HG03457 (cell line): ENCODE data around the gene API5.
"Not testable (repeated sequence)": the region's sequence is repeated elsewhere in the genome, so short reads cannot be mapped to it uniquely, and the experiment has no call there.

Source experiments
- ATAC-seq: cut with Tn5 transposase; IDR thresholded peaks from one replicate; pipeline ENCODE4 v1.9.1; 2021; ENCODE audit warnings: moderate number of reproducible peaks; ENCODE audit not compliant: unreplicated experiment

The API5 gene

DNA sequence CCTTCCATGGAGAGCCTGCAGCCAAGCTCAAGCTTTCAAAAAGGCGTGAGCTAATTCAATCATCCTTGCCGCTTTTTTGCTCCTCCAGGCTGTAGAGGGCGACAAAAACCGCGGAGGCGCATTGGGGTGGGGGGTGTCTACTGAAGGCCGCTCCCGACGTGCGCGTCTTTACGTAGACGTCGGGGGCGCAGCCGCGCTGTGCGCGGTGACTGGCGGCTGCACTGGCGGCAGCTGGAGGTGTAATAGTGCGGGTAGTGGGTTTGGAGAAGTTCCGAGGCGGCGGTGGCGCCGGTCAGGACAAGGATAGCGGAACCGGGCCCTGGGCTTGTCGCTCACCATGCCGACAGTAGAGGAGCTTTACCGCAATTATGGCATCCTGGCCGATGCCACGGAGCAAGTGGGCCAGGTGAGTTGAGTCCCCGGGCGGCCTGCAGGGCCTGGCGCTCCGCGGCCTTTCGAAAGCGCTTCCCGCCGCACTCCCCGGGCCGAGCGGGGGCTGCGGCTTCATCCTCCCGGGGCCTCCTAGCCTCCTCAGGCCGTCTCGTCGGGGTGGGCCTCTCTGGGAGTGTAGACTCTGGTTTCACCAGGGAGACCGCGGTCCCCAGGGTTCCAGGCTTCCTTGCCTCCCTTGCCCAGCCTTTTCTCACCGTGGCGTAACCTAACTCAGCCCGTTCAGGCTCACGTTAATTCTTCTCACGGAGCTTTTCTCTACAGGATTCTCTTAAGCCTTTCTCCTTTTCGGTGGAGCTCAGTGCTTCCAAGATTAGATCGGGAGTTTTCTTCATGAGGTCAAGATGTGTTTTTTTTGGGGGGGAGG is at the start of gene API5:
API5 (plus strand) TSS at position 206 of the 817 bp plus-strand sequence; CDS start at position 338, 132 bp downstream.
- ATAC-seq: peak; percentile 98

DNA sequence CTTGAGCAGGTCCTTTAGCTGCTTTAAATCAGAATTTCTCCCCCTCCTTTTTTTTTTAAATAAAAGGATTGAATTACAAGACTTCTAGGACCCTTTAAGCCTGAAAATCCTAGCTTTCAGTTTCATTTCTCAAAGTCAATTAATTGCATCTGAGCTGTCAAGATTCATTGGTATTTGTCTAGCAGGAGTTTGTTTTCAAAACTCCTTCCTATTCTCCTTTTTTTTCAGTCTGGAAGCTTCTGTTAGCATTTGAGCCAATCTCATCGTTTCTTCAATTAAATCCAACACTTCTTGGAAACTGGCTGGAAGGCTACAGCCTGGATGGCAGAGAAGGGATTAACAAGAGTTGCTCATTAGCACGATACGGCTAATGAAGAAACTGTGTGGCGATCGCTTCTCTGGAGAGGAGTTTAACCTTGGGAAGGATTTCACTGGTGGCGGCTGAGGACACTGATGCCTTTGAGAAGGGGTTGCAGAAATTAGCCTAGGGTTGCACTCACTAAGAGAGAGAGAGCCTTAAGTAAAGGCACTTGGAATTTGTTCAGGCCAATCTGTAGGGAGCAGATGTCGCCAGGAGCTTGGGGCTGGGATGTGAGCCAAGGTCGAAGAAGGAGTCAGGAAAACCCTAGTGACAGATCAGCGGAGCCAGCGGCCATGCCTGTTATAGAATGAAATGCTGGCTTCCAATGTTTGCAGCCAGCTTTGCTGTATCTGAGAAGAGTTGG is 43.8 kb upstream of the API5 start:
- ATAC-seq: no peak

DNA sequence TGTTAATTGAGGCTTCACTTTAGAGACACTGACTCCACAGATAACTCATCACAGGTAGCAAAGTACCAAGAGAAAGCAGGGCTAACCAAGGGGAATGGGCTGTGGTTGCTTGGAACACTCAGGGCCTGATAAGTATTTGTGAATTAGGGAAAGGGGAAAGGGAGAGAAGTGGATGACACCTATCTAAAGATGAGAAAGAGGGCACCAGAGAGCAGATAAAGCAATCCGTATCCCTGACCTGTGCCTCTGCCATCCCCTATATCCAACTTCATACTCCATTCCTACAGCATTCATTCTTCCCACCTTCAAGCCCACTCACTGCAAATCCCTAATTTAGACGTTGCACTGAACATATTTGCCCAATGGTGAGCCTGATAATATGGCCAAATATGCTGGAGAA is 43.0 kb upstream of the API5 start:
- ATAC-seq: no peak

DNA sequence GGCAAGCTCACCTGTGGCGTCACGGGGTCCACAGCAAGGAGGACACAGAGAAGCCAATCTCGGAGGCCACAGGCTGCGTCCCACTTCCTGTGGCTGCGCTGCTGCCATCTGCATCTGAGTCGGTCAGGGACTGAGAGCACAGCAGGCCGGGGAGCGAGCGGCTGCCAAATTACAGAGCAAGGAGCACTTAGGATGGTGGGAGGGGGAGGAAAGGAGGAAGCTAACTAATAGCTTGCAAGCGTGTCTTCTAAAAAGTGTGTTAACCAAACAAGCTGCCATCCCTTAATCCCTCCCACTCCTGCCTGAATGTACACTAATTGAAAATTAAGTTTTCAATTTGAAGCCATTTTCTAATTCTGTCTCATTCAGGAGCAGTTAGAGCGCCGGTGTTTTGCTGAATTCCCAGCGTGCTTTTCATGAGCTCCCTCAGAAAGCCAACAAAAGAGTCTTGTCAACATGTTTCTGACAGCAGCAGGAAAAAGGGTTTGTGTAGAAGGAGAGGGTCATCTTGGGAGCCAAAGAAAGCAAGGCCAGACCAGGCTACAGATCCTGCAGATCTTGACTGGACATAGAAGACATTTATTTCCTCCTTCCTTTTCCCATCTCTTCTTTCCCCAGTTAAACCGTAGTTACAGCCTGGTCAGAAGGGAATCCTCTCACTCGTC is 42.4 kb upstream of the API5 start:
- no peak for ATAC-seq

DNA sequence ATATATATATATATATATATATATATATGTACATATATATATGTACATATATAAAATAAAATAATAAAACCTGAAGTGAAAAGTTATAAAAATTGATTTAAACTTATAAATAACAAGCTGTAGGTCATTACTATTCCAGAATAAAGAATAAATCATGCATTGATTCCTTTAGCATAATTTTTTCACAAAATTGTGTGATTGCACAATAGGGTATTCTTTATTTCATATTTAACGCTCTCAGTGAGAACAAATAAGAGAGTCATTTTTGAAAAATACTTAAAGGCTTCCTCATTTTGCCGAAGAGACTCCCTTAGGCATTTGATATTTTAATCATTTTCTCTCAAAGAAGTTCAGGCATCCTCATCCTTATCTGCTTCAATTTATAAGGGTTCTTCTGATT is 41.3 kb upstream of the API5 start:
- no peak for ATAC-seq

- ATAC-seq: no peak
Observed at GRCh38 chr11:43278193-43278956, 33.4 kb upstream of the API5 start.

GRCh38 chr11:43282607-43283440 is 29.0 kb upstream of the API5 start:
- ATAC-seq: no peak

- no peak for ATAC-seq
Observed at GRCh38 chr11:43285826-43286225, 26.0 kb upstream of the API5 start.

DNA sequence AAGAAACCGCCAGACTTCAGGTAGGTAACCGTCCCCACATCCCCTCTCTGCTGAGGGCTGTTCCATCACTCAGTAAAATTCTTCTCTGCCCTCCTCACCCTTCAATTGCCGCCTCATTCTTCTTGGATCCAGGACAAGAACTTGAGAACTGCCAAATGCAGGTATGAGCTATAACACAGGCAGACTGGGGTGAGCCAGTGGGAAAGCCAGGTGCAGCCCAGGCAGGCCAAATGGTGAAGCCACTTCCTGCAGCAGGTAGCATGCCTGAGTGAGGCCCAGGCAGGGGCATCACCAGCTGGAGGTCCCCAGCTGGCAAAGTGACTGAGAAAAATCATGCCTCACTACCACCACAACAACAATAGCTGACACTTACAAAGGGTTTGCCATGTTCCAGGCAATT is 22.4 kb upstream of the API5 start:
- ATAC-seq: no peak

DNA sequence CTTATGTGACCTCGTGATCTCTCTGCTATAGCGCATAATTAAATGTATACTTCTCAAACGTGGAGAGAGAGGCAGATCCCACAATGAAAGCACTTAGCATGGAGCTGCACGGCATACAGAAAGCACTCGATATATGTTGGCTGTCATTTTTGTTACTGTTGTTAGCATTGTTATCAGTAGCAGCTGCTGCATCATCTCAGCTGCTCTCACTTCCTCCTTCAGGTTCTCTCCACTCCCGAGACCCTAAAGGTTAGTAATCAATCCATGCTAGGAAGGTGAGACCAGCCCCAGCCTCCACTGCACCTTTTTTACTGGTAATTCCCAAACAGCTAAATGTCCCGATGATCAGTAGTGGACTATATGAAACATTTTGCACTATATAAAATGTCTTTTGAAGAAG is 13.4 kb upstream of the API5 start:
- ATAC-seq: no peak

- no peak for ATAC-seq
Observed at GRCh38 chr11:43315966-43316365, 4.2 kb downstream of the API5 start.

DNA sequence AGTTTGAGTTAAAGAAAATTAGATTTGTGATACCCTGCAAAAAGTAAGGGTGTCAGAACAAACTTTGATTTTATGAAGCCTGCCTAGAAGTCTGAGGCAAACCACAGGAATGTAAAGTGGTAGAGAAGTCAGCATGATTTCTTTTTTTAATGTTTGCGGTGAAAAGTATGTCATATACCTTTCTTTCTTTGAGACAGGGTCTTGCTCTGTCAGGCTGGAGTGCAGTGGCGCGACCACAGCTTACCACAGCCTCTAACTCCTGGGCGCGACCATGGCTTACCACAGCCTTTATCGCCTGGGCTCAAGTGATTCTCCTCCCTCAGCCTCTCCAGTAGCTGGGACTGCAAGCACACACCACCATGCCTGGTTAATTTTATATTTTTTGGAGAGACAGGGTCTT is 4.7 kb downstream of the API5 start:
- no peak for ATAC-seq

GRCh38 chr11:43327987-43328386 is 16.2 kb downstream of the API5 start:
- no peak for ATAC-seq

GRCh38 chr11:43328482-43328881 is 16.7 kb downstream of the API5 start:
- no peak for ATAC-seq

DNA sequence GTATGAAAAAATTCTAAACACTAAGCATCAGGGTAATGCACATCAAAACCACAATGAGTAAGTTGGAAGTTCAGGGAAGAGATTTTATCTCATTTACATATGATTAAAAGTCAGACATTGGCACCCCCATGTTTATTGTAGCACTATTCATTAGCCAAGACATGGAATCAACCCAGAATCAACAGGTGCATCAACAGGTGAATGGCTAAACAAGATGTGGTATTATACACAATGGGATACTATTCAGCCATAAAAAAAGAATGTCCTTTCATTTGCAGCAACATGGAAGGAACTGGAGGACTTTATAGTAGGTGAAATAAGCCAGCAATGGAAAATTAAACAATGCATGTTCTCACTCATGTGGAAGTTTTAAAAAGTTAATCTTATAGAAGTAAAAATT is 29.4 kb downstream of the API5 start:
- ATAC-seq: no peak

DNA sequence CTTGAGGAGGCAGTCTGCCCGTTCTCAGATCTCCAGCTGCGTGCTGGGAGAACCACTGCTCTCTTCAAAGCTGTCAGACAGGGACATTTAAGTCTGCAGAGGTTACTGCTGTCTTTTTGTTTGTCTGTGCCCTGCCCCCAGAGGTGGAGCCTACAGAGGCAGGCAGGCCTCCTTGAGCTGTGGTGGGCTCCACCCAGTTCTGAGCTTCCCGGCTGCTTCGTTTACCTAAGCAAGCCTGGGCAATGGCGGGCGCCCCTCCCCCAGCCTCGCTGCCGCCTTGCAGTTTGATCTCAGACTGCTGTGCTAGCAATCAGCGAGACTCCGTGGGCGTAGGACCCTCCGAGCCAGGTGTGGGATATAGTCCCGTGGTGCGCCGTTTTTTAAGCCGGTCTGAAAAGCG is 39.6 kb downstream of the API5 start:
- not testable (repeated sequence) for ATAC-seq

GRCh38 chr11:43354311-43354710 is 42.5 kb downstream of the API5 start:
- no peak for ATAC-seq

- ATAC-seq: no peak
Observed at GRCh38 chr11:43356336-43356735, 44.5 kb downstream of the API5 start.

DNA sequence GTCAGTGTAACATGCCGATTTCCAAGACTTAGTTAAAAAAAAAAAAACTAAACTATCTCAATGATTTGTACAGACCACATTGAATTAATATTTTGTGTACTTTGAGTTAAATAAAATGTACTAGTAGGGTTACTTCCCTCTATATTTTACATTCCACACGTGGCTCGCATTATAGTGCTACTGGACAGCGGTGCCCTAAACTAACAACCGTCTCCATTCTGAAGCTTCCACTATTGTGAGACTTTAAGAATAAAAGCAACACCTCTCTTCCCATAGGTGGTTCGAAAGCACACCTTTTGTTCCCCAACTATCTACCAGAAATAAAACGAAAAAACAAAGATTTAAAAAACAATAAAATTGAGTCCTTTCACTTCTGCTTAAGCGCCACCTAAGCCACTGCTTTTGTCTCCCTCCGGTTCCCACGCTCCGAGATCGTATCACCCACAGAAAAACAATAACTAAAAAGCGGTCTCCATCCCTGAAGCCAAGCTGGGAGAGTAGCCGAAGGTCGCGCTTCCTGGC is 46.5 kb downstream of the API5 start:
- ATAC-seq: no peak
